ENCODE measurements around the gene DLGAP1.
"Not testable (repeated sequence)": the region's sequence is repeated elsewhere in the genome, so short reads cannot be mapped to it uniquely, and the experiment has no call there.

The DLGAP1 gene

GRCh38 chr18:3603421-3604234 lies 851.5 kb downstream of the DLGAP1 start:
- DNase-seq (ENCODE audit: low spot score): peak; percentile 60

GRCh38 chr18:3601106-3601755 lies 853.9 kb downstream of the DLGAP1 start:
- DNase-seq (ENCODE audit: low spot score): not testable (repeated sequence)

- no peak for DNase-seq (ENCODE audit: low spot score)
Observed at GRCh38 chr18:3599861-3600260, 855.2 kb downstream of the DLGAP1 start.

GRCh38 chr18:3599195-3599594 lies 855.9 kb downstream of the DLGAP1 start:
- no peak for DNase-seq (ENCODE audit: low spot score)

GRCh38 chr18:3598581-3598980 lies 856.5 kb downstream of the DLGAP1 start:
- DNase-seq (ENCODE audit: low spot score): no peak

- no peak for DNase-seq (ENCODE audit: low spot score)
Observed at GRCh38 chr18:3597409-3598357, 857.4 kb downstream of the DLGAP1 start.

- peak; percentile 52 for DNase-seq (ENCODE audit: low spot score)
Observed at GRCh38 chr18:3596637-3597384, 858.3 kb downstream of the DLGAP1 start.

GRCh38 chr18:3596324-3596636 lies 858.8 kb downstream of the DLGAP1 start:
- no peak for DNase-seq (ENCODE audit: low spot score)

- DNase-seq (ENCODE audit: low spot score): peak; percentile 60
Observed at GRCh38 chr18:3595369-3596273, 859.5 kb downstream of the DLGAP1 start.

- peak; percentile 27 for DNase-seq (ENCODE audit: low spot score)
Observed at GRCh38 chr18:3594760-3595368, 860.2 kb downstream of the DLGAP1 start.

GRCh38 chr18:3593904-3594759 lies 861.0 kb downstream of the DLGAP1 start:
- peak; percentile 92 for DNase-seq (ENCODE audit: low spot score)

- no peak for DNase-seq (ENCODE audit: low spot score)
Observed at GRCh38 chr18:3593381-3593903, 861.7 kb downstream of the DLGAP1 start.

GRCh38 chr18:3592864-3593263 lies 862.2 kb downstream of the DLGAP1 start:
- no peak for DNase-seq (ENCODE audit: low spot score)

GRCh38 chr18:3590096-3590630 lies 864.9 kb downstream of the DLGAP1 start:
- DNase-seq (ENCODE audit: low spot score): no peak

GRCh38 chr18:3585656-3586509 lies 869.2 kb downstream of the DLGAP1 start:
- DNase-seq (ENCODE audit: low spot score): peak; percentile 75

- no peak for DNase-seq (ENCODE audit: low spot score)
Observed at GRCh38 chr18:3584897-3585460, 870.1 kb downstream of the DLGAP1 start.

- no peak for DNase-seq (ENCODE audit: low spot score)
Observed at GRCh38 chr18:3584266-3584861, 870.7 kb downstream of the DLGAP1 start.

Measured in CD4-positive, alpha-beta T cell treated with Interleukin-2 at 100 ng/mL for 4 hours (primary cell).